ENCODE results near the gene NFYB.

NFYB gene

GRCh38 chr12:104154286-104154685 lies 16.3 kb upstream of the NFYB start:
- Histone ChIP-seq H3K27me3 (ENCODE audit: insufficient read depth, low read length, poor library complexity) (no peaks in the 10 kb centered on the region), H2AK5ac (ENCODE audit: low read length) (no peak overlapping the region), H2BK5ac (ENCODE audit: low read length) (no peak overlapping the region), H3K27ac (ENCODE audit: low read depth, low read length) (no peak overlapping the region), H3K56ac (ENCODE audit: low read length) (no peak overlapping the region), H3K9ac (ENCODE audit: low read length) (no peak overlapping the region), H3K79me2 (ENCODE audit: control insufficient read depth, insufficient read depth, low read length) (no peaks in the 10 kb centered on the region), H4K5ac (ENCODE audit: low read length) (no peak overlapping the region), H3K4me2 (ENCODE audit: low read length) (no peak overlapping the region), H4K8ac (ENCODE audit: low read depth, low read length) (no peak overlapping the region), H3K18ac (ENCODE audit: low read length) (no peak overlapping the region), H3K23ac (ENCODE audit: low read length) (no peak overlapping the region), H2BK120ac (ENCODE audit: low read depth, low read length) (no peak overlapping the region), H2BK15ac (replicated peaks; ENCODE audit: low read depth) (no peak overlapping the region), H3K4ac (ENCODE audit: low read depth, low read length) (no peak overlapping the region), H3K4me1 (ENCODE audit: control insufficient read depth, low read depth, low read length) (no peaks in the 10 kb centered on the region), H3K79me1 (ENCODE audit: low read length) (no peaks in the 10 kb centered on the region), H3K36me3 (ENCODE audit: control insufficient read depth, insufficient read depth, low read length) (no peaks in the 10 kb centered on the region), H3K4me3 (ENCODE audit: low read length) (no peak overlapping the region)
- no peak for DNase-seq
- no CpG with 5 or more reads among the region's 4 CpGs for WGBS (ENCODE audit: extremely low coverage, insufficient coverage, low lambda C conversion rate)

- Histone ChIP-seq H3K9ac (ENCODE audit: low read length) (no peak overlapping the region), H2BK120ac (ENCODE audit: low read depth, low read length) (no peak overlapping the region), H2BK5ac (ENCODE audit: low read length) (no peak overlapping the region), H3K4me2 (ENCODE audit: low read length) (no peak overlapping the region), H3K4me1 (ENCODE audit: control insufficient read depth, low read depth, low read length) (no peaks in the 10 kb centered on the region), H3K79me1 (ENCODE audit: low read length) (no peaks in the 10 kb centered on the region), H2BK15ac (replicated peaks; ENCODE audit: low read depth) (no peak overlapping the region), H4K8ac (ENCODE audit: low read depth, low read length) (no peak overlapping the region), H2AK5ac (ENCODE audit: low read length) (no peak overlapping the region), H4K5ac (ENCODE audit: low read length) (no peak overlapping the region), H3K27me3 (ENCODE audit: insufficient read depth, low read length, poor library complexity) (no peaks in the 10 kb centered on the region), H3K4ac (ENCODE audit: low read depth, low read length) (no peak overlapping the region), H3K36me3 (ENCODE audit: control insufficient read depth, insufficient read depth, low read length) (no peaks in the 10 kb centered on the region), H3K79me2 (ENCODE audit: control insufficient read depth, insufficient read depth, low read length) (no peaks in the 10 kb centered on the region), H3K4me3 (ENCODE audit: low read length) (no peak overlapping the region), H3K23ac (ENCODE audit: low read length) (no peak overlapping the region), H3K56ac (ENCODE audit: low read length) (no peak overlapping the region), H3K27ac (ENCODE audit: low read depth, low read length) (no peak overlapping the region), H3K18ac (ENCODE audit: low read length) (no peak overlapping the region)
- DNase-seq: no peak
Measured at GRCh38 chr12:104152685-104153241, 14.8 kb upstream of the NFYB start.

- Histone ChIP-seq H3K56ac (ENCODE audit: low read length) (no peak overlapping the region), H3K4me2 (ENCODE audit: low read length) (no peak overlapping the region), H3K27ac (ENCODE audit: low read depth, low read length) (no peak overlapping the region), H3K79me1 (ENCODE audit: low read length) (no peaks in the 10 kb centered on the region), H4K5ac (ENCODE audit: low read length) (no peak overlapping the region), H3K27me3 (ENCODE audit: insufficient read depth, low read length, poor library complexity) (no peaks in the 10 kb centered on the region), H3K18ac (ENCODE audit: low read length) (no peak overlapping the region), H3K23ac (ENCODE audit: low read length) (no peak overlapping the region), H3K4ac (ENCODE audit: low read depth, low read length) (no peak overlapping the region), H2BK120ac (ENCODE audit: low read depth, low read length) (no peak overlapping the region), H3K79me2 (ENCODE audit: control insufficient read depth, insufficient read depth, low read length) (no peaks in the 10 kb centered on the region), H4K8ac (ENCODE audit: low read depth, low read length) (no peak overlapping the region), H3K4me3 (ENCODE audit: low read length) (no peak overlapping the region), H3K9ac (ENCODE audit: low read length) (no peak overlapping the region), H3K36me3 (ENCODE audit: control insufficient read depth, insufficient read depth, low read length) (no peaks in the 10 kb centered on the region), H2BK15ac (replicated peaks; ENCODE audit: low read depth) (no peak overlapping the region), H3K4me1 (ENCODE audit: control insufficient read depth, low read depth, low read length) (no peaks in the 10 kb centered on the region), H2BK5ac (ENCODE audit: low read length) (no peak overlapping the region), H2AK5ac (ENCODE audit: low read length) (no peak overlapping the region)
- WGBS (ENCODE audit: extremely low coverage, insufficient coverage, low lambda C conversion rate): no CpG with 5 or more reads among the region's 8 CpGs
- DNase-seq: no peak
Measured at GRCh38 chr12:104150416-104150815, 12.4 kb upstream of the NFYB start.

GRCh38 chr12:104147346-104147745 lies 9.3 kb upstream of the NFYB start:
- no peak overlapping the region for H2BK120ac ChIP-seq (ENCODE audit: low read depth, low read length)
- WGBS (ENCODE audit: extremely low coverage, insufficient coverage, low lambda C conversion rate): no CpG with 5 or more reads among the region's 11 CpGs
- no peaks in the 10 kb centered on the region for H3K79me2 ChIP-seq (ENCODE audit: control insufficient read depth, insufficient read depth, low read length)

GRCh38 chr12:104143918-104144317 lies 5.9 kb upstream of the NFYB start:
- H3K27me3 ChIP-seq (ENCODE audit: insufficient read depth, low read length, poor library complexity): no peaks in the 10 kb centered on the region
- H3K4ac ChIP-seq (ENCODE audit: low read depth, low read length): no peak overlapping the region
- H3K79me2 ChIP-seq (ENCODE audit: control insufficient read depth, insufficient read depth, low read length): no peaks in the 10 kb centered on the region
- no peak overlapping the region for H3K56ac ChIP-seq (ENCODE audit: low read length)
- no peak overlapping the region for H2AK5ac ChIP-seq (ENCODE audit: low read length)
- no peak overlapping the region for H4K8ac ChIP-seq (ENCODE audit: low read depth, low read length)
- H3K4me2 ChIP-seq (ENCODE audit: low read length): no peak overlapping the region
- no peaks in the 10 kb centered on the region for H3K79me1 ChIP-seq (ENCODE audit: low read length)
- no peaks in the 10 kb centered on the region for H3K36me3 ChIP-seq (ENCODE audit: control insufficient read depth, insufficient read depth, low read length)
- no CpG with 5 or more reads among the region's 1 CpG for WGBS (ENCODE audit: extremely low coverage, insufficient coverage, low lambda C conversion rate)
- H3K4me1 ChIP-seq (ENCODE audit: control insufficient read depth, low read depth, low read length): no peaks in the 10 kb centered on the region
- no peak overlapping the region for H2BK5ac ChIP-seq (ENCODE audit: low read length)
- H3K18ac ChIP-seq (ENCODE audit: low read length): no peak overlapping the region
- no peak overlapping the region for H3K9ac ChIP-seq (ENCODE audit: low read length)
- no peak overlapping the region for H3K23ac ChIP-seq (ENCODE audit: low read length)
- no peak overlapping the region for H2BK15ac ChIP-seq (replicated peaks; ENCODE audit: low read depth)
- no peak overlapping the region for H4K5ac ChIP-seq (ENCODE audit: low read length)
- H2BK120ac ChIP-seq (ENCODE audit: low read depth, low read length): no peak overlapping the region
- no peak overlapping the region for H3K27ac ChIP-seq (ENCODE audit: low read depth, low read length)
- H3K4me3 ChIP-seq (ENCODE audit: low read length): no peak overlapping the region
- DNase-seq: no peak

More at GRCh38 chr12:104147346-104147745, 9.3 kb upstream of the NFYB start:
- no peaks in the 10 kb centered on the region for H3K27me3 ChIP-seq (ENCODE audit: insufficient read depth, low read length, poor library complexity)
- H3K79me1 ChIP-seq (ENCODE audit: low read length): no peaks in the 10 kb centered on the region
- H2AK5ac ChIP-seq (ENCODE audit: low read length): no peak overlapping the region
- no peak overlapping the region for H3K4ac ChIP-seq (ENCODE audit: low read depth, low read length)
- DNase-seq: no peak
- H3K18ac ChIP-seq (ENCODE audit: low read length): no peak overlapping the region
- H4K8ac ChIP-seq (ENCODE audit: low read depth, low read length): no peak overlapping the region
- no peaks in the 10 kb centered on the region for H3K36me3 ChIP-seq (ENCODE audit: control insufficient read depth, insufficient read depth, low read length)
- H4K5ac ChIP-seq (ENCODE audit: low read length): no peak overlapping the region
- H3K4me2 ChIP-seq (ENCODE audit: low read length): no peak overlapping the region
- no peaks in the 10 kb centered on the region for H3K4me1 ChIP-seq (ENCODE audit: control insufficient read depth, low read depth, low read length)
- H2BK5ac ChIP-seq (ENCODE audit: low read length): no peak overlapping the region
- H3K27ac ChIP-seq (ENCODE audit: low read depth, low read length): no peak overlapping the region
- H3K56ac ChIP-seq (ENCODE audit: low read length): no peak overlapping the region
- no peak overlapping the region for H3K4me3 ChIP-seq (ENCODE audit: low read length)
- no peak overlapping the region for H3K23ac ChIP-seq (ENCODE audit: low read length)
- H2BK15ac ChIP-seq (replicated peaks; ENCODE audit: low read depth): no peak overlapping the region
- H3K9ac ChIP-seq (ENCODE audit: low read length): no peak overlapping the region

GRCh38 chr12:104143002-104143401 lies 5.0 kb upstream of the NFYB start:
- Histone ChIP-seq H3K56ac (ENCODE audit: low read length) (no peak overlapping the region), H3K4me3 (ENCODE audit: low read length) (no peak overlapping the region), H3K27me3 (ENCODE audit: insufficient read depth, low read length, poor library complexity) (no peaks in the 10 kb centered on the region), H3K4ac (ENCODE audit: low read depth, low read length) (no peak overlapping the region), H3K4me1 (ENCODE audit: control insufficient read depth, low read depth, low read length) (peaks cover 3% of the 10 kb centered on the region), H3K23ac (ENCODE audit: low read length) (no peak overlapping the region), H3K9ac (ENCODE audit: low read length) (no peak overlapping the region), H2BK15ac (replicated peaks; ENCODE audit: low read depth) (no peak overlapping the region), H3K79me2 (ENCODE audit: control insufficient read depth, insufficient read depth, low read length) (no peaks in the 10 kb centered on the region), H3K4me2 (ENCODE audit: low read length) (no peak overlapping the region), H2AK5ac (ENCODE audit: low read length) (no peak overlapping the region), H4K8ac (ENCODE audit: low read depth, low read length) (no peak overlapping the region), H4K5ac (ENCODE audit: low read length) (no peak overlapping the region), H2BK120ac (ENCODE audit: low read depth, low read length) (no peak overlapping the region), H2BK5ac (ENCODE audit: low read length) (no peak overlapping the region), H3K27ac (ENCODE audit: low read depth, low read length) (no peak overlapping the region), H3K18ac (ENCODE audit: low read length) (no peak overlapping the region), H3K79me1 (ENCODE audit: low read length) (no peaks in the 10 kb centered on the region), H3K36me3 (ENCODE audit: control insufficient read depth, insufficient read depth, low read length) (no peaks in the 10 kb centered on the region)
- no peak for DNase-seq
